Measurements from ENCODE around the gene KRT83. TPM values are rescaled to one million over a fixed set of nuclear protein-coding genes. Genes with fewer than 3 reads are reported as not detected.

The KRT83 gene
- total RNA-seq, 4 donors from 2014 or later: 0.22 to 0.46 (median 0.40) TPM; not detected in 1

DNA sequence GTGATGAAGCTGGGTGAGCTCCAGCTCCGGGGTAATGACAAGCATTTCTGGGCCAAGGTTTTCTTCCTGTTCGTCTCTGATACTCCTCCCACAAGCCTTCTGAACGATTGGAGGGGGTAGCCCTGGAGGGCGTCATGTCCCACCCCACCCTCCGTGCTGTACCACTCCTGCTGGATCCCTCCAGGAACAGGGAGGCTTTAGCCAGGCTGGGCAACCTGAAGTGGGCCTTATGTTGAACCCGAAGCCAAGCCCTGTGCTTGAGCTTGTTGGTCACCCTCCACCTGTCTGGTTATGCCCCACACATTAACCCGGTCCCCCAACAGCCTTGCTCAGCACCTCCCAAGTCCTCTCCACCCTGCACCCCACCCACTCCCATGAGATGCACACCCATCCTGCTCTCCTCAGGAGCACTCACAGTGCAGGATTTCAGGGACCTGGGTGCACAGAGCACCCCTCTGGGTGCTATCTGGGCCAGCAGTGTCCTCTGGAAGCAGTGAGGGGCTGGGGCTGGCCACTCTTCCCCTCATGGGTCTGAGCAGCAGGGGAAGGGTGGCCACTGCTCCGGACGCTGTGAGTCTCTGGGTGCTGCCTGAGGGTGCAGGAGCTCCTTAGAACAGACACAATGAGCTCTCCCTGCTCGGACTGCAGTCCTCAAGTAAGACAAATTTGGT is 6.8 kb upstream of the KRT83 start:
- intact Hi-C loops (cut with DNase I): loop anchor here (5.0 kb wide), 1 partner anchor 171 kb away; no protein-coding TSS in a partner anchor
- H3K27me3 ChIP-seq: no peaks in the 10 kb centered on the region
- TF ChIP-seq POLR2A (IDR thresholded peaks at IDR 0.05): no peak
- TF ChIP-seq, protein P1, sequence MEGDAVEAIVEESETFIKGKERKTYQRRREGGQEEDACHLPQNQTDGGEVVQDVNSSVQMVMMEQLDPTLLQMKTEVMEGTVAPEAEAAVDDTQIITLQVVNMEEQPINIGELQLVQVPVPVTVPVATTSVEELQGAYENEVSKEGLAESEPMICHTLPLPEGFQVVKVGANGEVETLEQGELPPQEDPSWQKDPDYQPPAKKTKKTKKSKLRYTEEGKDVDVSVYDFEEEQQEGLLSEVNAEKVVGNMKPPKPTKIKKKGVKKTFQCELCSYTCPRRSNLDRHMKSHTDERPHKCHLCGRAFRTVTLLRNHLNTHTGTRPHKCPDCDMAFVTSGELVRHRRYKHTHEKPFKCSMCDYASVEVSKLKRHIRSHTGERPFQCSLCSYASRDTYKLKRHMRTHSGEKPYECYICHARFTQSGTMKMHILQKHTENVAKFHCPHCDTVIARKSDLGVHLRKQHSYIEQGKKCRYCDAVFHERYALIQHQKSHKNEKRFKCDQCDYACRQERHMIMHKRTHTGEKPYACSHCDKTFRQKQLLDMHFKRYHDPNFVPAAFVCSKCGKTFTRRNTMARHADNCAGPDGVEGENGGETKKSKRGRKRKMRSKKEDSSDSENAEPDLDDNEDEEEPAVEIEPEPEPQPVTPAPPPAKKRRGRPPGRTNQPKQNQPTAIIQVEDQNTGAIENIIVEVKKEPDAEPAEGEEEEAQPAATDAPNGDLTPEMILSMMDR (IDR thresholded peaks at IDR 0.05): no peak
- H3K4me1 ChIP-seq: peaks cover 6 to 30% of the 10 kb centered on the region in 2 donors
- WGBS, 2 donors: 48 to 77% methylated on average over 6 to 10 of the region's 10 CpGs
- no peaks in the 10 kb centered on the region for H3K9me3 ChIP-seq
- H3K4me3 ChIP-seq (replicated peaks in 1 of 3): no peak overlapping the region
- H3K27ac ChIP-seq: no peak overlapping the region
- no peaks in the 10 kb centered on the region for H3K36me3 ChIP-seq
- no peak for DNase-seq

DNA sequence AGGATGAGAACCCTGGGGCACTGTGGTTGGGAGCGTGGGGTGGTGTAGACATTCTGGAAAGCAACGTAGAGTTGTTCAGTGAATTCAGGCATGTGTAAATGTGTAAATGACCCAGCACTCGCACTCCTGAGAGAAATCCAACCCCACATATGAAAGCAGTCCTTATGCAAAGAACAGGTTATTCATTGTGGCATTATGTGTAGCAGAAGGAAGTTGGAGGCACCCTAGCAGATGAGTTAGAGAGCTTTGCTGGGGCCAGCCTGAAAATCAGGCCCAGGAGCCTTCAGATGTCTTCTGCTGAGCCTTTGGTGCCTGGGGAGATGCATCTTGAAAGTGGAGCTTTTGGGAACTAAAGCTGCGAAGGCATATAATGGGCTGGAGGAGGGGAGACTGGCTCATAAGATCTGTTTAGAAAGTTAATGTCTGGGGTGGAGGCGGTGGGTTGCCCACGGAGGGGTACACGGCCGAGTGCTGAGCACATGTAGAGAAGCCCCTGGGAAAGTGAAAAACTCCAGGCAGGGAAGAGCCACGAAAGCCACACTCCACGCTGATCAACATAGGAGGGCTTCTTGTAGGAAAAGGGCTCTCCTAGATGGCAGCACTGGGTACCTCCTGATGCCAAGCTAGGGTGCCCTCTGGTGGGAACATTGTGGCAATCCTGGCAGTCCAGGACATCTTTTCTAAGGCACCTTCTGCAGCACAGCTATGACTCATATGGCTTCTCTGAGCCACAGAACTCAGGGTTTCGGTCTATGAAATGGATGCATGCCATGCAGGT is 6.0 kb upstream of the KRT83 start:
- DNase-seq: peak; percentile 85 to 86
- Histone ChIP-seq H3K4me3 (replicated peaks in 1 of 3) (no peak overlapping the region), H3K9me3 (no peaks in the 10 kb centered on the region), H3K27me3 (no peaks in the 10 kb centered on the region), H3K27ac (no peak overlapping the region), H3K4me1 (peaks cover 3 to 22% of the 10 kb centered on the region in 2 donors), H3K36me3 (no peaks in the 10 kb centered on the region)
- intact Hi-C loops (cut with DNase I): loop anchor here (5.0 kb wide), 1 partner anchor 170 kb away; no protein-coding TSS in a partner anchor
- 52 to 55% methylated on average over 11 of the region's 11 CpGs for WGBS, 2 donors
- TF ChIP-seq, protein P1 (IDR thresholded peaks at IDR 0.05): peak; percentile 25 to 94 (median 86)
- TF ChIP-seq POLR2A (IDR thresholded peaks at IDR 0.05): no peak

DNA sequence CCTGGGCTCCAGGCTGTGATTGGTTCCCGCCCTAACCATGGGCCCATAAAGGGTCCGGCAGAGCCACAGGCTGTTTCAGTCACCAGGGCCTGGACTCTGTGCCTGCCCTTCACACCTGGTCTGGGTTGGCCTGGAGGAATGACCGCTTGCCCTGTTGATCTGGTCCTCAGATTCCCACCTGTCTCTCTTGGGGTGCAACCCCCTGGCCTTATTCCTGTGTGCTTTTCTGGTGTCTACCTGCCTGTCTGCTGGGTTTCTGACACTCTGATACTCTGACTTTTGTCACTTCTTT is 2.9 kb upstream of the KRT83 start:
- Histone ChIP-seq H3K36me3 (no peaks in the 10 kb centered on the region), H3K27ac (no peak overlapping the region), H3K9me3 (no peaks in the 10 kb centered on the region), H3K4me1 (peaks cover 7 to 26% of the 10 kb centered on the region in 2 donors), H3K4me3 (replicated peaks in 1 of 3) (no peak overlapping the region), H3K27me3 (no peaks in the 10 kb centered on the region)
- 98 to 100% methylated on average over 3 of the region's 3 CpGs for WGBS, 2 donors
- DNase-seq: no peak
- TF ChIP-seq, protein P1 (IDR thresholded peaks at IDR 0.05): no peak
- TF ChIP-seq POLR2A (IDR thresholded peaks at IDR 0.05): no peak
- intact Hi-C loops (cut with DNase I): no loop called here

DNA sequence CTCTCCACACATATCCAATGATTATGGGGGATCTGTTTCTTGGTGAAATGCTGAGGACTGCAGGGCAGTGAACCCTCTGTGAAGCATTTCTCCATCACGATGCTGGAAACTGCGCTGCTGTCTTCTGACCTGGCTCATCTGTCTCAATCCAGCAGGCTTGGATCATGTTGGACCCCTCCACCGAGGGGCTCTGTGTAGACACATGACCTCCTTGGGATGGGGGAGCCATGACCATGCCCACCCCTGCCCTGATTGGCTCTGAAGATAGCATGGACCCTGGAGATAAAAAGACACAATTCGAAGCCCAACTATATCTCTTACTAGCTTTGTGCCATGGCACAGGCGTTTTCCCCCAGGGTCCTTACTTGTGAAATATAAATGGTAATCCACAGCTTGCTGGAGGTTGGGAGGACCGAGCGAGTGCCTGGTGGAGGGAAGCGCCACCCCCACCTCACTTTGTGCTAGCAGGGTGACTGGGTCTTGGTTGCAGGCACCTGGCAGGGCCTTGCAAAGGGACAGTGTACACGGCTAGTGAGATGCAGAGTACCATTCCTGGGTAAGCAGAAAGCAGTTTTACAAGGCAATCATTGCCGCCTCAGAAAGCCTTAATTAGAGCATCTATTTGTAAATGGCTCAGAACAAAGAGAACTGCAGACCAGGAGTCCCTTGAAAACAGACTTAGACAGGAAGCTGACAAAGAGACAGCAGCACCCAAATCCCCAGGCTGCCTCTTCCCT is 2.4 kb upstream of the KRT83 start:
- no peak for TF ChIP-seq POLR2A (IDR thresholded peaks at IDR 0.05)
- TF ChIP-seq, protein P1 (IDR thresholded peaks at IDR 0.05): no peak
- H3K27me3 ChIP-seq: no peaks in the 10 kb centered on the region
- H3K4me1 ChIP-seq: peaks cover 7 to 26% of the 10 kb centered on the region in 2 donors
- 92 to 95% methylated on average over 10 of the region's 10 CpGs for WGBS, 2 donors
- no peak overlapping the region for H3K27ac ChIP-seq
- no peaks in the 10 kb centered on the region for H3K9me3 ChIP-seq
- intact Hi-C loops (cut with DNase I): no loop called here
- no peak for DNase-seq
- H3K4me3 ChIP-seq (replicated peaks in 1 of 3): no peak overlapping the region
- H3K36me3 ChIP-seq: no peaks in the 10 kb centered on the region

All from thyroid gland (tissue), 4 donors.